ENCODE measurements around the gene IPPK. TPM values are rescaled to one million over a fixed set of nuclear protein-coding genes. Genes with fewer than 3 reads are reported as not detected.

Gene IPPK
- total RNA-seq, 1 donor from 2014 or later = 11.0 TPM

- no peak for DNase-seq (ENCODE audit: low read depth)
These were observed 17.0 kb upstream of the IPPK start for GRCh38 chr9:92686954-92687353.

- no peak for DNase-seq (ENCODE audit: low read depth)
These were observed 15.1 kb upstream of the IPPK start for GRCh38 chr9:92685022-92685421.

- DNase-seq (ENCODE audit: low read depth) = no peak
These were observed 12.3 kb upstream of the IPPK start for GRCh38 chr9:92682269-92682668.

- DNase-seq (ENCODE audit: low read depth) = peak; percentile 28
These were observed 10.5 kb upstream of the IPPK start for GRCh38 chr9:92680166-92681119.

GRCh38 chr9:92679413-92680165, 9.7 kb upstream of the IPPK start:
- DNase-seq (ENCODE audit: low read depth) = no peak

GRCh38 chr9:92671323-92671722, 1.4 kb upstream of the IPPK start:
- peak; percentile 54 for DNase-seq (ENCODE audit: low read depth)

GRCh38 chr9:92669527-92669889, 423 bp downstream of the IPPK start:
- DNase-seq (ENCODE audit: low read depth) = peak; percentile 33

- DNase-seq (ENCODE audit: low read depth) = peak; percentile 61
These were observed 995 bp downstream of the IPPK start for GRCh38 chr9:92668746-92669526.

- no peak for DNase-seq (ENCODE audit: low read depth)
These were observed 2.9 kb downstream of the IPPK start for GRCh38 chr9:92666912-92667532.

- no peak for DNase-seq (ENCODE audit: low read depth)
These were observed 3.7 kb downstream of the IPPK start for GRCh38 chr9:92666236-92666635.

- DNase-seq (ENCODE audit: low read depth) = no peak
These were observed 4.1 kb downstream of the IPPK start for GRCh38 chr9:92665836-92666235.

- no peak for DNase-seq (ENCODE audit: low read depth)
These were observed 5.4 kb downstream of the IPPK start for GRCh38 chr9:92664394-92665152.

GRCh38 chr9:92663951-92664350, 6.0 kb downstream of the IPPK start:
- no peak for DNase-seq (ENCODE audit: low read depth)

- no peak for DNase-seq (ENCODE audit: low read depth)
These were observed 6.8 kb downstream of the IPPK start for GRCh38 chr9:92663126-92663525.

GRCh38 chr9:92661743-92662142, 8.2 kb downstream of the IPPK start:
- DNase-seq (ENCODE audit: low read depth) = no peak

GRCh38 chr9:92661127-92661526, 8.8 kb downstream of the IPPK start:
- DNase-seq (ENCODE audit: low read depth) = no peak

- DNase-seq (ENCODE audit: low read depth) = no peak
These were observed 9.7 kb downstream of the IPPK start for GRCh38 chr9:92660266-92660665.

GRCh38 chr9:92659601-92660000, 10.3 kb downstream of the IPPK start:
- DNase-seq (ENCODE audit: low read depth) = no peak

GRCh38 chr9:92658611-92659010, 11.3 kb downstream of the IPPK start:
- no peak for DNase-seq (ENCODE audit: low read depth)

- DNase-seq (ENCODE audit: low read depth) = no peak
These were observed 11.8 kb downstream of the IPPK start for GRCh38 chr9:92658176-92658575.
